IMR-90 (cell line): ENCODE results near the gene CCL15. TPM values are rescaled to one million over a fixed set of nuclear protein-coding genes. Genes with fewer than 3 reads are reported as not detected.

Experiments used
- ATAC-seq: fragments of 200-7000 bp; cut with Tn5 transposase; 2 replicates; pipeline ENCODE4 v1.9.1; 2020; ENCODE audit warnings: low read depth, mild to moderate bottlenecking, moderate library complexity
- BruUV-seq: library from RNA; stranded (reverse); fragments of 400-500 nt; replicated peaks from 2 replicates; lab custom pipeline; 2021; lab: Mats Ljungman, UMichigan
- CTCF ChIA-PET: fragments of 300-600 bp; formaldehyde crosslinking; extraction: SDS; loops from one replicate; lab custom pipeline; 2021; ENCODE audit warnings: antibody characterized with exemption; lab: Yijun Ruan, JAX
- POLR2A ChIA-PET: fragments of 300-600 bp; sonication (Branson Sonifier 250); formaldehyde crosslinking; loops from one replicate; lab custom pipeline; 2022; ENCODE audit warnings: antibody characterized with exemption; ENCODE audit not compliant: unreplicated experiment; lab: Charles Lee
- DNase-seq: peaks from one replicate; pipeline ENCODE4 v3.0.0; 2013
- H2AFZ ChIP-seq: replicated peaks from 2 replicates; pipeline ENCODE3; 2013; ENCODE audit warnings: low read length, mild to moderate bottlenecking; ENCODE audit not compliant: poor library complexity
- H2AK5ac ChIP-seq: 2 replicates; pipeline ENCODE4 v1.6.1; 2013; ENCODE audit warnings: low read depth, low read length, inconsistent platforms
- H2AK9ac ChIP-seq: replicated peaks from 2 replicates; pipeline ENCODE3; 2013; ENCODE audit warnings: mild to moderate bottlenecking, low read depth, low read length, moderate library complexity; ENCODE audit not compliant: poor library complexity
- H2BK120ac ChIP-seq: 2 replicates; pipeline ENCODE4 v1.6.1; 2013; ENCODE audit warnings: low read depth, low read length, inconsistent platforms
- H2BK15ac ChIP-seq: 3 replicates; pipeline ENCODE4 v1.6.1; 2013; ENCODE audit warnings: low read depth, low read length, inconsistent platforms
- H2BK20ac ChIP-seq: 2 replicates; pipeline ENCODE4 v1.6.1; 2013; ENCODE audit warnings: low read depth, mild to moderate bottlenecking, inconsistent platforms, low read length, moderate library complexity
- H2BK5ac ChIP-seq: 2 replicates; pipeline ENCODE4 v1.6.1; 2013; ENCODE audit warnings: mild to moderate bottlenecking, low read depth, low read length, inconsistent platforms; ENCODE audit not compliant: poor library complexity, severe bottlenecking
- H3K14ac ChIP-seq: replicated peaks from 2 replicates; pipeline ENCODE4 v1.6.1; 2013; ENCODE audit warnings: low read depth, low read length, inconsistent platforms
- H3K18ac ChIP-seq: 2 replicates; pipeline ENCODE4 v1.6.1; 2013; ENCODE audit warnings: low read depth, low read length, control low read depth
- H3K23ac ChIP-seq: 2 replicates; pipeline ENCODE4 v1.6.1; 2013; ENCODE audit warnings: low read depth, low read length, inconsistent platforms
- H3K27ac ChIP-seq: 2 replicates; pipeline ENCODE4 v1.5.1; 2013; ENCODE audit warnings: mild to moderate bottlenecking, control low read depth, low read length; ENCODE audit not compliant: insufficient read depth
- H3K27me3 ChIP-seq: 2 replicates; pipeline ENCODE4 v1.6.1; 2013; ENCODE audit warnings: low read length; ENCODE audit not compliant: control insufficient read depth, insufficient read depth
- H3K36me3 ChIP-seq: 2 replicates; pipeline ENCODE4 v1.6.1; 2013; ENCODE audit warnings: low read length, mixed read lengths; ENCODE audit not compliant: control insufficient read depth, insufficient read depth
- H3K4ac ChIP-seq: 2 replicates; pipeline ENCODE4 v1.6.1; 2013; ENCODE audit warnings: low read depth, low read length, inconsistent platforms
- H3K4me1 ChIP-seq: 2 replicates; pipeline ENCODE4 v1.6.1; 2013; ENCODE audit warnings: low read length, mixed read lengths; ENCODE audit not compliant: control insufficient read depth, insufficient read depth
- H3K4me2 ChIP-seq: 2 replicates; pipeline ENCODE4 v1.6.1; 2013; ENCODE audit warnings: low read depth, mild to moderate bottlenecking, control low read depth, low read length, moderate library complexity
- H3K4me3 ChIP-seq: 2 replicates; pipeline ENCODE4 v1.5.1; 2013; ENCODE audit warnings: low read depth, mild to moderate bottlenecking, control low read depth, low read length, moderate library complexity; ENCODE audit not compliant: insufficient read depth
- H3K56ac ChIP-seq: 2 replicates; pipeline ENCODE4 v1.6.1; 2013; ENCODE audit warnings: low read length, inconsistent platforms; ENCODE audit not compliant: insufficient read depth; ENCODE audit errors: extremely low read depth
- H3K79me1 ChIP-seq, 2 experiments: 2 replicates each; pipeline ENCODE4 v1.6.1; 2013; ENCODE audit warnings: low read length in 2 of 2, inconsistent platforms in 1 of 2, low read depth in 1 of 2
- H3K9ac ChIP-seq: 2 replicates; pipeline ENCODE4 v1.6.1; 2013; ENCODE audit warnings: low read depth, low read length, control low read depth
- H3K9me1 ChIP-seq: 2 replicates; pipeline ENCODE4 v1.6.1; 2013; ENCODE audit warnings: low read length, inconsistent platforms; ENCODE audit not compliant: insufficient read depth
- H3K9me3 ChIP-seq: 2 replicates; pipeline ENCODE4 v1.6.1; 2013; ENCODE audit warnings: low read length; ENCODE audit not compliant: control insufficient read depth, insufficient read depth
- H4K20me1 ChIP-seq: 2 replicates; pipeline ENCODE4 v1.6.1; 2013; ENCODE audit warnings: low read length, inconsistent platforms; ENCODE audit not compliant: insufficient read depth
- H4K5ac ChIP-seq: 2 replicates; pipeline ENCODE4 v1.6.1; 2013; ENCODE audit warnings: mild to moderate bottlenecking, low read depth, low read length, control low read depth
- H4K8ac ChIP-seq, 2 experiments: 2 replicates each; pipeline ENCODE4 v1.6.1; 2013; ENCODE audit warnings: low read depth in 2 of 2, low read length in 2 of 2, control low read depth in 1 of 2, inconsistent platforms in 1 of 2
- H4K91ac ChIP-seq: 2 replicates; pipeline ENCODE4 v1.6.1; 2013; ENCODE audit warnings: low read depth, low read length, inconsistent platforms; ENCODE audit not compliant: insufficient read depth
- FOS ChIP-seq: fragments of 150-350 bp; IDR thresholded peaks from 2 replicates; pipeline ENCODE4 v1.6.1; 2016; ENCODE audit warnings: low read depth, low read length
- MAFK ChIP-seq: IDR thresholded peaks from 2 replicates; pipeline ENCODE4 v1.6.1; 2012; ENCODE audit warnings: low read depth, low read length, improper control_type of control experiment
- MAZ ChIP-seq: IDR thresholded peaks from 2 replicates; pipeline ENCODE4 v1.6.1; 2012; ENCODE audit warnings: low read depth, mild to moderate bottlenecking, low read length, improper control_type of control experiment, moderate library complexity, borderline replicate concordance
- POLR2A ChIP-seq: IDR thresholded peaks from 2 replicates; pipeline ENCODE4 v1.6.1; 2012; ENCODE audit warnings: mild to moderate bottlenecking, low read depth, low read length
- SMC3 ChIP-seq: fragments of 150-350 bp; IDR thresholded peaks from 2 replicates; pipeline ENCODE4 v1.6.1; 2016; ENCODE audit warnings: low read depth, mild to moderate bottlenecking, antibody characterized with exemption, low read length, moderate library complexity
- WGBS, 2 experiments: methylation state at CpG; one replicate each; pipeline versions ENCODE4 v1.1.5 to v1.1.7; 2013; ENCODE audit warnings: missing lambda C conversion rate in 2 of 2; ENCODE audit not compliant: insufficient read length in 1 of 2; ENCODE audit errors: extremely low coverage in 2 of 2; 5-methylcytosine and 5-hydroxymethylcytosine counted together
- dilution Hi-C: fragments of 300-500 bp; cut with HindIII; formaldehyde crosslinking; loops from one replicate; pipeline ENCODE4 v1.14.3; 2018; ENCODE audit warnings: low sequenced_read_pairs; ENCODE audit not compliant: unreplicated experiment
- in situ Hi-C: fragments of 300-500 bp; cut with MboI; formaldehyde crosslinking; loops from 3 replicates; pipeline ENCODE4 v1.14.3; 2019; ENCODE audit warnings: low sequenced_read_pairs, inconsistent platforms, mixed read lengths
- intact Hi-C: fragments of 100-400 bp; cut with micrococcal nuclease; formaldehyde crosslinking; loops from 2 replicates; pipeline ENCODE4 v1.10.0; 2022
- polyA plus RNA-seq, 3 experiments: library from polyadenylated mRNA; depleted of rRNA; stranded (reverse); fragments of >200 nt; gene quantifications; 2 replicates each; pipeline ENCODE4 v1.2.3, GENCODE V29; 2012; ENCODE audit warnings: low replicate concordance in 1 of 3
- total RNA-seq: library from RNA; depleted of rRNA; stranded (reverse); fragments of >200 nt; gene quantifications from 2 replicates; pipeline ENCODE4 v1.2.3, GENCODE V29; 2012
- TF ChIP-seq, protein P1 (sequence below): fragments of 150-350 bp; IDR thresholded peaks from 2 replicates; pipeline ENCODE4 v1.6.1; 2016; ENCODE audit warnings: low read depth, mild to moderate bottlenecking, low read length, moderate library complexity, borderline replicate concordance

The CCL15 gene
- total and polyA plus RNA-seq, 2 of the 4 experiments (the other 2 are of a cell fraction), result not detected

DNA sequence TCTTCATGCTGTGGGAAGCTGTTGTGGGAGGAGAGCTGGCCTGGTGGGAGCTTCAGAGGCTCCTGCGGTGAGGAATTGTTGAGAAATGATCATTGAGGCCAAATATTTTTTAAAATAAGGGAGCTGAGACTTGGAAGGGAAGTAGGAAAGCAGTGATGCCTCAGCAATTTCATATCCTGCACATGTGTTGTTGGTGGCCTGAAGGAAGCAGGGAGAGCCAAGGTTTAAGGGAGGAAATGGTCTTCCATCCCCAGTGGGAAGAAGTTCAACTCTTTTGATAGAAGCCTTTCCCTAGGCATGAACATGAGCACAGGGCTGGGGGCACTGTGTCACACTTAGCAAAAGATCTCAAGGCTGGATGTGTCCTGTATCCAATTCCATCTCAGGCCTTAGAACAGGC, 14.7 kb downstream of the CCL15 start, which contains the start of gene CCL14:
TSS of gene CCL14 (minus strand) at position 87 of the 400 bp plus-strand sequence. CDS start at position 7, 80 bp downstream.
- no peak within 1 kb of the TSS for H3K4ac ChIP-seq
- no peak within 1 kb of the TSS for H3K27ac ChIP-seq
- BruUV-seq, result no TSS peak
- ATAC-seq (no peak), DNase-seq (no peak)
- H3K27me3 ChIP-seq, result no peaks in the 10 kb centered on the region; the same call in 1 of the 2 replicates
- no peak within 1 kb of the TSS for H3K14ac ChIP-seq
- TF ChIP-seq MAFK (no peak), SMC3 (no peak), POLR2A (no peak), FOS (no peak), MAZ (no peak)
- TF ChIP-seq, protein P1, sequence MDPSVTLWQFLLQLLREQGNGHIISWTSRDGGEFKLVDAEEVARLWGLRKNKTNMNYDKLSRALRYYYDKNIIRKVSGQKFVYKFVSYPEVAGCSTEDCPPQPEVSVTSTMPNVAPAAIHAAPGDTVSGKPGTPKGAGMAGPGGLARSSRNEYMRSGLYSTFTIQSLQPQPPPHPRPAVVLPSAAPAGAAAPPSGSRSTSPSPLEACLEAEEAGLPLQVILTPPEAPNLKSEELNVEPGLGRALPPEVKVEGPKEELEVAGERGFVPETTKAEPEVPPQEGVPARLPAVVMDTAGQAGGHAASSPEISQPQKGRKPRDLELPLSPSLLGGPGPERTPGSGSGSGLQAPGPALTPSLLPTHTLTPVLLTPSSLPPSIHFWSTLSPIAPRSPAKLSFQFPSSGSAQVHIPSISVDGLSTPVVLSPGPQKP, result no peak
- H2AFZ ChIP-seq, result no peak within 1 kb of the TSS
- POLR2A ChIA-PET, result no interaction called here
- no peak within 1 kb of the TSS for H3K9ac ChIP-seq
- no peak within 1 kb of the TSS for H4K8ac ChIP-seq
- H3K4me2 ChIP-seq, result no peak within 1 kb of the TSS
- intact Hi-C loops, result no loop called here
- no peak within 1 kb of the TSS for H4K91ac ChIP-seq
- H3K18ac ChIP-seq, result no peak within 1 kb of the TSS
- H2BK15ac ChIP-seq, result no peak within 1 kb of the TSS
- H3K56ac ChIP-seq, result no peak within 1 kb of the TSS
- H3K9me1 ChIP-seq, result no peaks in the 10 kb centered on the region
- WGBS, 2 experiments, result 43% methylated on average over 1 of the region's 1 CpG; no CpG with 5 or more reads in 1 of the 2 experiments
- in situ Hi-C loops, result no loop called here
- no peak within 1 kb of the TSS for H3K23ac ChIP-seq
- H3K79me1 ChIP-seq, result no peaks in the 10 kb centered on the region
- dilution Hi-C loops, result no loop called here
- H3K4me3 ChIP-seq, result no peak within 1 kb of the TSS
- no peak within 1 kb of the TSS for H2BK120ac ChIP-seq
- H2BK20ac ChIP-seq, result no peak within 1 kb of the TSS
- CTCF ChIA-PET, result no interaction called here
- no peak within 1 kb of the TSS for H2BK5ac ChIP-seq
- H4K20me1 ChIP-seq, result no peaks in the 10 kb centered on the region
- no peaks in the 10 kb centered on the region for H3K9me3 ChIP-seq
- H2AK5ac ChIP-seq, result no peak within 1 kb of the TSS
- no peak within 1 kb of the TSS for H4K5ac ChIP-seq
- H2AK9ac ChIP-seq, result no peak within 1 kb of the TSS
- H3K36me3 ChIP-seq, result no peaks in the 10 kb centered on the region
- no peaks in the 10 kb centered on the region for H3K4me1 ChIP-seq
